Retina (tissue), 1 donor: ENCODE data around the gene CTDSPL.

Experiments
- DNase-seq: peaks from one replicate; pipeline ENCODE4 v3.0.0-alpha.2; 2016

The CTDSPL gene

DNA sequence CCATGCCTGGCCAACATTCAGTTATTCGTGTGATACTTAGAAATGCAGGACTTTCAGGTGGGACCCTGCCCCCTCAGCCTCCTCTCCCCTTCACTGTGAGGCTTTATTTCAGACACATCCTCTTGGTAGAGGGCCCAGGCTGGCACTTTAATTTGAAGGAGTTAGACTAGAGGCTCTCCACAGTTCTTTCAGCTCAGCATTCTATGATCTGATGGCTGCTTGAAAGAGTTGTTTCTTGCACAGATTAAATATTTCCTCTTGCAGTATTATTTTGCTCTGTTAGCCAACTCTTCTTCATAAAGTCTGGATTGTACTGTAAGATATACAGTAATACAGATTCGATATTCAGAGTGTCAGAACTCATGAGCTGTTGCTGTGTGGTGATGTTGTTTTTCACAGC is 35.1 kb downstream of the CTDSPL start:
- DNase-seq = no peak

GRCh38 chr3:37897763-37898162 is 36.1 kb downstream of the CTDSPL start:
- no peak for DNase-seq

DNA sequence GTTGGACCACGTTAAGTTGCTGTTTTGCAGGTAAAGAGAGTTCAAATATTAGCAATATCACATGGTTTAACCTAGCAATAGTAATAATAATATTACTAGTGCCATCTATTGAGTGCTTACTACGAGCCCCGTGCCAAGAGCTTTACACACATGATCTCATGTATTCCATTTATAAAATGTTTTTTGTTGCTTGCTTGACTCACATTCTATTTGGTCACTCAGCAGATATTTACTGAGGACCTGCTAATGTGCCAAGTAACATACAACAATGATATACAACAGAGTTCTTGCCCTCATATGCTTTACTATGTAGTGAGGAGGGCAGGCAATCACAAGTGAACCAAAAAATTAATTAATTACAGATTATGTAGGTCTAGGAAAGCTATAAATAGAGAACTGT is 36.7 kb downstream of the CTDSPL start:
- DNase-seq = no peak

DNA sequence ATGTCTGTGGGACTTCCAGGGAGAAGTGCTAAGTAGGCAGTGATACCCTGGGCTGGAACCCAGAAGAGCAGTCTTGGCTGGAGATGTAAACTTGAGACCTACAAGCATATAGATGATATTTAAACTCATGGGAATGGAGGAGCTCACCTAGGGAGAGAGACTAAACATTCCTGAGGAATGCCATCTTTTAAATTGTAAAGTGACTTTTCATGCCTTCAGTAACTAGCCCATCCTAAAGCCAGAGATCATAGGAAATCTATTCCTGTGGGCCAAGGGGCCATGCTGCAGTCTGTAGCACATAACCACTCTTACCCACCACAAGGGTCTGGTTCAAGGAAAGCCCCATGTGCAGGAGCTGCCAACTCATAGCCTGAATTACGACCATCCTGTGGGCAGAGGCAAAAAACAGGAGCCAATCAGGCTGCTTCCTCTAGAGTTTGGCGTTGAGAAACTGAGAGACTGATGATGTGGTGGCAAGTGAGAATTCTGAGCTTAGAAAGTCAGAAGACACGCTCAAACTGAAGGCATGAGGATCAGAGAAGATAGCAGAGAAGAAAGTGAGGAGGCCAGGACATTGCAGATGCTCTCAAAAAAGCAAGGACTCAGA is 37.5 kb downstream of the CTDSPL start:
- no peak for DNase-seq

- no peak for DNase-seq
Measured at GRCh38 chr3:37899711-37900306, 38.1 kb downstream of the CTDSPL start.

DNA sequence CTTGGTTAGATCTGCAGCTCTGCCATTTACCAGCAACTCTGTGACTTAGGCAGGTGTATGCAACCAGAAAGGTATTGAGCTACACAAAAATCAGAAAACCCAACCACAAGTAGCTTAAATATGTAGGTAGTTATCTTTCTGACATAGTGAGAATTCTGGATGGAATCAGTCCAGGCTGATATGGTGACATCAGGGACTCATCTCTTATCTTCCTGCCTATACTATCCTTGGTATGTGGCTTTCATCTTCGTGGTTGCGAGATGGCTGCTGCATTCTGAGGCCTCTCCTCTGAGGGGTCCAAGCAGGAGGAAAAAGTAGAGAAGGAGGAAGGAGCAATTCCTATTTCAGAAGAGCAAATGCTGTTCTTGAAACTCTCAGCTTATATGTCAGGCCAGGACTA is 40.0 kb downstream of the CTDSPL start:
- no peak for DNase-seq

DNA sequence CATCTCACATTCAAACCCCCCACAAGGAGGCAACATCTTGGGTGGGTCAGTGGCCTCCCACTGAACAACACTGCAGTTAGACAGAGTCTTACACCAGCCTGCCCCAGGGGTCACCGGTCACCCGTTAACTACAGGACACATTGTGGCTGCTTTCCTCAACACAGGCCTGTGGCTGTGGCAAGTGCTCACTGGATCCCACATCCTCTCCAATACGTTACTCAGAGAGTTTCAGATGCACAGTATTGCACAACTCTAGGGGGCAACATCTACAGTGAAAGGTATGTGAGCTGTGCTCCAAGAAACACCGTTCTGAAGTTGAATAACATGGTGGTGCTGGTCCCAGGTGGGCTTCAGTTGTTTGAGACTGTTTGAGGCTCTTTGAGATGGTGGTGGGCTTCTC is 41.0 kb downstream of the CTDSPL start:
- DNase-seq = no peak

GRCh38 chr3:37903320-37903719 is 41.6 kb downstream of the CTDSPL start:
- DNase-seq = no peak

DNA sequence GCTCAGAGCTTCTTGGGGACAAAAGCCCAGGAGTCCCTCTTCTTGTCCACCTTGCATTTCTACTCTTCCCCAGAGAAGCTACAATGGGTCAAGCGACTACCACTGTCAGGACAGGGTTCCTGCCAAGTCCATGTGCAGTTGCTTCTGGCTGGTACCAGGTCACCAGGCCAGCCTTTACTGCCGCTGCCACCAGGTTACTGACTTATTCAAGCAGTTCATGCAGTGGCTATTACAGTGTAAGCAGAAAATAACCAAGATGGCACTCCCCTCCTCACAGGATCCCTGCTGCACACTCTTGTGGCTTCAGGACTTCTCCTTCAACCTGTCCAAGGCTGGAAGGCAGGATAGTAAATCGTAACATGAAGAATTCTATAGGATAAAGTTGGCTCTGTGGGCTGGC is 42.1 kb downstream of the CTDSPL start:
- no peak for DNase-seq

- no peak for DNase-seq
Measured at GRCh38 chr3:37904601-37905000, 42.9 kb downstream of the CTDSPL start.

- peak; percentile 28 for DNase-seq
Measured at GRCh38 chr3:37905346-37905745, 43.7 kb downstream of the CTDSPL start.

- peak; percentile 37 for DNase-seq
Measured at GRCh38 chr3:37905987-37906674, 44.5 kb downstream of the CTDSPL start.

DNA sequence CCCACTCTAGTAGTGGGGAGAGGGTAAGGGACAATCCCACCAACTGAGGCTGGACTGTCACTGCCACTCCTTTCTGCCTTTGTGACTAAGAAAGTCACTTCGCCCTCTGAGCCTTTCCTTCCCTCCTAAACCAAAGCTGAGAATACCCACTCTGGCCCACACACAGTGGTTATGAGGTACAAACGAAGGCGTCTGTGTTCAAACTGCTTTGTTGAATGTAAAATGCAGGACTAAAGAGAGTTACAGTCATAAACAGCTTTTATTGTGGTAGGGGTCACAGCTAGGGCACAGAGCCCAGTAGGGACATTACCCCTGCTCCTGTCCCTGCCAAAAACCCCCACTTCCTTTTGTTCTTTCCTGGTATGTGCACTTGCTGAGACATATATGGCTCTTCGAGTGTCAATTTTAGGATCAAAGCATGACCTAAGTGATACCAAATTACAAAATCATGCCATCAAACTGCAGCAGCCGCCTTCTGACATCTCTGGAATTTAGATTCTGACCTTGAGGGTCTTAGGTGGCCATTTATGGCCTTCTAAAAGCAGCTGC is 45.1 kb downstream of the CTDSPL start:
- DNase-seq = no peak

DNA sequence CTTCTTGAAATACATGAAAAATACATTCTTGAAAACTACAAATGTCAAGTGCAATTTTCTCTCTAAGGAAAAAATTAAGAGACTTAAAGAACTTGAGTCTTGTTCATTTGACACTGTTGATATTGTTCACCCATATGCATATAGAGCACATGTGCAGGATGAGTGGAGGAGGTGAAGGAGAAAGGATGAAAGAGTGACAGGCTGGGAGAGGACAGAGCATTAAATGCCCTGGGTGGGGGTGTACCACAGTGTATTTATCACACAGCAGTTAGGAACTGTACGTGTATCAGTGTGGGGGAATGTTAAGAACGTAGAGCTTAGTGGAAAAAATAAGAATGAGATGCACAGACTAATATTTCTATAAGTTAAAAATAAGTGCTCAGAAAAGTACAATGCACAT is 45.7 kb downstream of the CTDSPL start:
- no peak for DNase-seq

DNA sequence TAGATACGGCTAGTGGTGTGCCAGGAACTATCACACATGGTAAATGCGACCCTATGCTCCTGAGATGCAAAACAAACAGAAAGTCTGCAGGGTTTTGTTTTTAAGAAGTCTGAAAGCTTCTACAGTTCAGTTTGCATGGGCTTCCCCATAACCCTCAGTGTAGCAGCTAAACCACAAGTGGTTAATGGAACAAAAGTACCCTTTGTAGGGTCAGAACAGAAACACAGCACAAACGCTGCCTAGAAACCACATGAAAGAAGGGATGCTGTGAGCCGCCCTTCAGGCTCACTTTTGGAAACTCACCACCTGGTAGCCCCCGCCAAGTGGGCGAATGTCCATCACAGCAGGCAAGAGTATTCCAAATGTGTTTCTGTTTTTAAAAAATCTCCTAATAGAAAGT is 46.2 kb downstream of the CTDSPL start:
- DNase-seq = peak; percentile 29

DNA sequence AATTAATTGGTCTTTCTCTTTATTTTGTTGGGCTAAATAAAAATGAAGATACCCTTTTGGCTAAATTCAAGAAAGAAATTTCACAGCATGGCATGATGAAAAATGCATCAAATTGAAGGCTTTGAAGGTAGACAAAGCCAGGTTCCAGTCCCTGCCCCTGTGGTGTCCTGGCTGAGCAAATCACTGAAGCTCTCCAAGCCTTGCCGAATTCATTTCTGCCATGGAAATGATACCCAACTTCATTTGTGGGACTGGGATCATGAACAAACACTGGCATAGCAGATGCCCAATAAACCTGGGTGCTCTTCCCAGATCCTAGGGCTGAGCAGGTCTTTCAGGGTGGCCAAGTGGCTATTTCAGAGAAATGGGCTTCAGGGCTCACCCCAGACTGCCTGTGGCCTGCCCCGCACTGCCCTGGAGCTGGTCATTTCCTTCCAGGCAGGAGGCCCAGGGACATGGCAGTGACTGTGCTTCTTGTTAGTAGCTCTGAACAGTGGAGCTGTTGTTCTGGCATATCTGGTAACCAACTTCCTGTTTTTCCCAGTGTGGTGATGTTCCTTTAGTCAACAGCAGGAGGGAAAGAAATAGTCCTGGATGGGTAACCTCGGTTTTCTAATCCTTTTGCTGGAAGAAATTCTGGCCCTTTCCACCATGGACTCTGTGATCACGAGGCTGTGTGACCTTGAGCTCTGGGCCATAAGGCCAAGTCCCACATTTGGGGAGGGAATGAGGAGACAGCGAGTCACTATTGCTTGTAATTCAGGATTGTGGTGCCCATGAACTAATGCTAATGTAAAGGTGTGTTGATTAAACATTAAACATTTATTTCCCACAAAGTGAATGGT is 47.6 kb downstream of the CTDSPL start:
- no peak for DNase-seq

DNA sequence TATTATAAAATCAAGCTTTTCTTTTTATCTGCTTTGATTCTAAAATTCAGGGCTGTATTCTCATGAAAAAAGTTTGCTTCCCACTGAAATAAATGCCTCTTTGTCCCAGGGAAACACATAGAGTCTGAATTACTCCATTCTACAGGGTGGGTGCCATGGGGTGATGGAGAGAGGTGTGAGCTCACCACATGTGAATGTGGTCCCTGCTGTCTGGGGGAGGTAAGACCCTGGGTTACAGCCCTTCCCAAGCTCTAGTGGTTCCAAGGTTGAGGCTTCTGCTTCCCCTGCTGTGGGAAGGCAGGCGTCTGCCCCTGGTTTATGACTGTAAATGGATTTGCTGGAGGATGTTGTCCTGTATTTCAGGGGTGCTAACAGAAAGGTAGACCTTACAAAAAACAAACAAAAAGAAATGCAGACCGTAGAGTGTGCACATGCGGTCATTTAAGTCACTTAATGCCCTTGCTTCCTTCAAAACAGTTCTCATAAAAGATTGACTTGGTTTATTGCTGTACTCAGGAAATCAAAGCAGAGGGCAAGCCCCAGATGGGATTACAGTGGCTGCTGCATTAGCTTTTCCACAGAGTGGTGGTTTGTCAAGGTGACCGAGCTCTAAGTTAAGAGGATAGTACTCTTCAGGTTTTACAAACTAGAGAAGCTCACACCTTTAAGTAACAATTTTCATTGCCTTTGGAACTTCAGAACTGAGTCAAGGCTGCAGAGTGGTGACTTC is 49.2 kb downstream of the CTDSPL start:
- DNase-seq = peak; percentile 41

DNA sequence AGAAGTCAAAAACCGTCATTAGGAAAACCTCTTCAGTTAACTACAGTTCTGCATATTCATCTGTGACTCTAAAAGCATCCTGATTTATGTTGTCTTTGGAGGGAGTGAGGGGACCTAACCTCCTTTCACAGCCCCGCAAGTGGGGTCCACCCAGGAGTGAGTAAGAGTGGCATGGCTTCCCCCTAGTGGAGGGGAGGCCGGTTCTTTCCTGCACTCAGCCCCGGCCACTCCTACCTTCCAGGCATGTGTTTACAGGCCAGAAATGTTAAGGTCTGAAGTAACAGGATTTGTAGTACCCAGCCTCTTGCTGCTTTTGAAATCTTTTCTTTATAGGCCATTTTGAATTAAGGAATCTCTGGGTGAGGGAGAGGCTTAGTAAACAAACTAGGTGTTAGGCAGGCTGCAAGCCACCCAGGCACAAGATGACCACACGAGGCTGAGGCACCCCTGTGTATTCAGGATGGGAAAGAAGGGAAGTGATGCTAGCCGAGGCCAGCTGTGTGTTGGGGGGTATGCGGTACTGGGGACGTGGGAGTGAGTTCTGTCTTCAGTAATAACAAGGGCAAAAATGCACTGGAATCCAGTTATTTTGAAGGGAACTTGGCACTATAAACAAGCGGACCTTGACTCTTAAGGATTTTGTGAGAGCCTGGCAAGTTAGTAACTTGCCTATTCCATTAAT is 50.5 kb downstream of the CTDSPL start:
- DNase-seq = no peak

- no peak for DNase-seq
Measured at GRCh38 chr3:37913522-37913921, 51.8 kb downstream of the CTDSPL start.

GRCh38 chr3:37916685-37917084 is 55.0 kb downstream of the CTDSPL start:
- DNase-seq = no peak

GRCh38 chr3:37918627-37919026 is 56.9 kb downstream of the CTDSPL start:
- no peak for DNase-seq

DNA sequence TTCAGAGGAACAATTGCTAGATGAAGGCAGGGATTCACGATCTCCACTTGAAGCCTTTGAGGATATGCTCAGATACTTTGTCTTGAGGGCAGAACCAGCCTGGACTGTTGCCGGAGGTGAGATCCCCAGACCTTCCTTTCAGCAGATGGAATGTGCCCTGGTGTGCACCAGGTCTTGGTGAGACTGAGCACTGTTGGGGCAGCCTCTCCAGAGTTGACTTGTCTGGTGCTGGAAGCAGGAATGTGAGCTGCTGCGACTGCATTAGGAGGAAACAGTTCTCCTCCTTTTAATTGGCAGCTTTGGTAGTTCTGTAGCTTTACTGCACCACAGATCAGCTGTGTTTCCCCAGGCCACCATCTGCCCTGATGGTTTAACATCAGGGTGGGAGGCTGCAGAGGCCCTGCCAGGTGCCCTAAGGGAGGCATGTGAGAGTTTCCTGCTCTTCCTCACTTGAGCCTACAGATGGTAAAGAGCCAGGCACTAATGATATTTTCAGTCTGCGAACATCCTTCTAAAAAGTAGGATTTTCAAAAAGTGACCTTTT is 58.5 kb downstream of the CTDSPL start:
- DNase-seq = no peak
